Measurements from ENCODE around the gene GPLD1.

DNA sequence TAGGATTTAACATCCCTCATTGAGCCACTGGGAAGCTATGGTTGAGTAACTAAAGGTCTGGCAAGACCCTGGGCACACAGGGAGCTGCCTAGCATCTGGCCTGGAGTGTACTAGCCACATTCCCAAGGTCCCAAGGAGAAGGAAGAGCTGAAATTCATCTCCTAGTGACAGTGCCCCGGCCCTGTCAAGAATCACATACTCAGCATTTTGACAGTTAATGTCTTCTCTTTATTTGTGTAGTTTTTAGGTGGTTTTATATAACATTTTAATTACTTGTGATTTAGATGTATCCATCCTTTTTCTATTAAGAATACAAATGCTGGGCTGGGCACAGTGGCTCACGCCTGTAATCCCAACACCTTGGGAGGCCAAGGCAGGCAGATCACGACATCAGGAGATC is 45.8 kb upstream of the GPLD1 start:
- TF ChIP-seq, protein P1, sequence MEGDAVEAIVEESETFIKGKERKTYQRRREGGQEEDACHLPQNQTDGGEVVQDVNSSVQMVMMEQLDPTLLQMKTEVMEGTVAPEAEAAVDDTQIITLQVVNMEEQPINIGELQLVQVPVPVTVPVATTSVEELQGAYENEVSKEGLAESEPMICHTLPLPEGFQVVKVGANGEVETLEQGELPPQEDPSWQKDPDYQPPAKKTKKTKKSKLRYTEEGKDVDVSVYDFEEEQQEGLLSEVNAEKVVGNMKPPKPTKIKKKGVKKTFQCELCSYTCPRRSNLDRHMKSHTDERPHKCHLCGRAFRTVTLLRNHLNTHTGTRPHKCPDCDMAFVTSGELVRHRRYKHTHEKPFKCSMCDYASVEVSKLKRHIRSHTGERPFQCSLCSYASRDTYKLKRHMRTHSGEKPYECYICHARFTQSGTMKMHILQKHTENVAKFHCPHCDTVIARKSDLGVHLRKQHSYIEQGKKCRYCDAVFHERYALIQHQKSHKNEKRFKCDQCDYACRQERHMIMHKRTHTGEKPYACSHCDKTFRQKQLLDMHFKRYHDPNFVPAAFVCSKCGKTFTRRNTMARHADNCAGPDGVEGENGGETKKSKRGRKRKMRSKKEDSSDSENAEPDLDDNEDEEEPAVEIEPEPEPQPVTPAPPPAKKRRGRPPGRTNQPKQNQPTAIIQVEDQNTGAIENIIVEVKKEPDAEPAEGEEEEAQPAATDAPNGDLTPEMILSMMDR (conservative IDR thresholded peaks at IDR 0.05 in 1 of 2, IDR thresholded peaks at IDR 0.05 in 1 of 2; ENCODE audit: extremely low read depth in 1 of 2, insufficient read depth in 1 of 2, low read depth in 1 of 2, low read length in 2 of 2), result no peak
- no peak for TF ChIP-seq EZH2 (IDR thresholded peaks at IDR 0.05; ENCODE audit: borderline replicate concordance, low read length)

All from mammary epithelial cell (primary cell).